ENCODE measurements around the gene ZFR. TPM values are rescaled to one million over a fixed set of nuclear protein-coding genes. Genes with fewer than 3 reads are reported as not detected.
A peak's percentile ranks its signal among the peaks of the same experiment; 100 is the strongest.

Gene ZFR
- total RNA-seq, 2 donors from 2014 or later = 59.1 to 67.9 TPM

GRCh38 chr5:32352685-32353084 lies 91.9 kb downstream of the ZFR start:
- H3K9me3 ChIP-seq (ENCODE audit: control insufficient read depth, low read length) = peaks cover 28% of the 10 kb centered on the region
- Mint-ChIP-seq H3K36me3 (ENCODE audit: low read depth) (peaks cover 40% of the 10 kb centered on the region), H3K27me3 (ENCODE audit: insufficient read depth) (no peaks in the 10 kb centered on the region), H3K4me1 (no peaks in the 10 kb centered on the region), H3K9me3 (peaks cover 19% of the 10 kb centered on the region), H3K27ac (no peak overlapping the region), H3K4me3 (no peak overlapping the region)
- no peak overlapping the region for H3K9ac ChIP-seq (ENCODE audit: extremely low read depth, low read length, poor library complexity, severe bottlenecking)
- no peak overlapping the region for H3K4me3 ChIP-seq (ENCODE audit: low read length)
- H3K27ac ChIP-seq (ENCODE audit: low read depth, low read length) = no peak overlapping the region
- no peak for TF ChIP-seq CTCF (conservative IDR thresholded peaks at IDR 0.05)
- DNase-seq = no peak
- H3K4me1 ChIP-seq (ENCODE audit: control insufficient read depth, insufficient read depth, low read length) = no peaks in the 10 kb centered on the region
- H3K27me3 ChIP-seq (ENCODE audit: control insufficient read depth, insufficient read depth, low read length, poor library complexity, severe bottlenecking) = no peaks in the 10 kb centered on the region
- WGBS, 2 experiments (ENCODE audit: insufficient coverage in 1 of 2, insufficient read length in 1 of 2) = 94 to 96% methylated on average over 5 to 8 of the region's 8 CpGs
- peaks cover 42% of the 10 kb centered on the region for H3K36me3 ChIP-seq (ENCODE audit: control insufficient read depth, insufficient read depth, low read length)

GRCh38 chr5:32346869-32347268 lies 97.7 kb downstream of the ZFR start:
- no peak overlapping the region for H3K9ac ChIP-seq (ENCODE audit: extremely low read depth, low read length, poor library complexity, severe bottlenecking)
- peaks cover 54% of the 10 kb centered on the region for H3K9me3 ChIP-seq (ENCODE audit: control insufficient read depth, low read length)
- TF ChIP-seq CTCF (conservative IDR thresholded peaks at IDR 0.05) = no peak
- Mint-ChIP-seq H3K4me1 (no peaks in the 10 kb centered on the region), H3K27ac (no peak overlapping the region), H3K27me3 (ENCODE audit: insufficient read depth) (peaks cover 3% of the 10 kb centered on the region), H3K4me3 (no peak overlapping the region), H3K36me3 (ENCODE audit: low read depth) (peaks cover 2% of the 10 kb centered on the region), H3K9me3 (peaks cover 70% of the 10 kb centered on the region)
- peak overlapping the region; percentile 65 for H3K4me3 ChIP-seq (ENCODE audit: low read length)
- no peaks in the 10 kb centered on the region for H3K36me3 ChIP-seq (ENCODE audit: control insufficient read depth, insufficient read depth, low read length)
- WGBS, 2 experiments (ENCODE audit: insufficient coverage in 1 of 2, insufficient read length in 1 of 2) = 96 to 100% methylated on average over 2 of the region's 2 CpGs
- no peak for DNase-seq
- no peaks in the 10 kb centered on the region for H3K4me1 ChIP-seq (ENCODE audit: control insufficient read depth, insufficient read depth, low read length)
- H3K27ac ChIP-seq (ENCODE audit: low read depth, low read length) = no peak overlapping the region
- no peaks in the 10 kb centered on the region for H3K27me3 ChIP-seq (ENCODE audit: control insufficient read depth, insufficient read depth, low read length, poor library complexity, severe bottlenecking)

- DNase-seq = no peak
- no peaks in the 10 kb centered on the region for H3K36me3 ChIP-seq (ENCODE audit: control insufficient read depth, insufficient read depth, low read length)
- Mint-ChIP-seq H3K4me1 (no peaks in the 10 kb centered on the region), H3K4me3 (no peak overlapping the region), H3K9me3 (peaks cover 92% of the 10 kb centered on the region), H3K27me3 (ENCODE audit: insufficient read depth) (peaks cover 3% of the 10 kb centered on the region), H3K36me3 (ENCODE audit: low read depth) (peaks cover 7% of the 10 kb centered on the region), H3K27ac (no peak overlapping the region)
- no peaks in the 10 kb centered on the region for H3K27me3 ChIP-seq (ENCODE audit: control insufficient read depth, insufficient read depth, low read length, poor library complexity, severe bottlenecking)
- WGBS, 2 experiments (ENCODE audit: insufficient coverage in 1 of 2, insufficient read length in 1 of 2) = 92% methylated on average over 2 of the region's 2 CpGs; no CpG with 5 or more reads in 1 of the 2 experiments
- peaks cover 79% of the 10 kb centered on the region for H3K9me3 ChIP-seq (ENCODE audit: control insufficient read depth, low read length)
- H3K4me3 ChIP-seq (ENCODE audit: low read length) = no peak overlapping the region
- TF ChIP-seq CTCF (conservative IDR thresholded peaks at IDR 0.05) = no peak
- H3K9ac ChIP-seq (ENCODE audit: extremely low read depth, low read length, poor library complexity, severe bottlenecking) = no peak overlapping the region
- no peak overlapping the region for H3K27ac ChIP-seq (ENCODE audit: low read depth, low read length)
- no peaks in the 10 kb centered on the region for H3K4me1 ChIP-seq (ENCODE audit: control insufficient read depth, insufficient read depth, low read length)
Observed at GRCh38 chr5:32343058-32343672, 101.4 kb downstream of the ZFR start.

Measured in endodermal cell (in vitro differentiated cells).